Activated CD4-positive, alpha-beta T cell treated with anti-CD3 and anti-CD28 coated beads, Interleukin-2, amount 50 U/mL, for 4 hours (primary cell): ENCODE data around the gene SDK2.

Source experiments
- DNase-seq, 2 experiments: peaks; one replicate each; pipeline ENCODE4 v3.0.0-alpha.2; 2020

Gene SDK2

DNA sequence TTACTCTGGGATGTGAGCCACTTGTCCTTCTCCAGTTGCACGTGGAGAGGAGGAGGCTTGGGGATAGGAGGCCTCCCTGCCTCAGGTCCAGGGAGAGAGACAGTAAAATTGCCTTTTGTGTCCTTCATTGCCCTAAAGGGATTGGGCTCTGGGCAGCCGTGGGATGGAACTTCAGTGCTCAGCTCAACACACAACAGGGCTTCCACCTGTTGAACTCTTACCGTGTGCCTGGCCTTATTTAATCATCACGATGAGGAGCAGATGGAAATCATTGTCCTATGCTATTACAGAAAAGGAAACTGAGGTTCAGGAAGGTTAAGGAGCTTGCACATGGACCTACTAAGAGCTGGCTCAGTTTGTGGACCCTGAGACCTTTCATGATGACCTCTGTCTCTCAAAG, 240.0 kb downstream of the SDK2 start:
- no peak for DNase-seq

DNA sequence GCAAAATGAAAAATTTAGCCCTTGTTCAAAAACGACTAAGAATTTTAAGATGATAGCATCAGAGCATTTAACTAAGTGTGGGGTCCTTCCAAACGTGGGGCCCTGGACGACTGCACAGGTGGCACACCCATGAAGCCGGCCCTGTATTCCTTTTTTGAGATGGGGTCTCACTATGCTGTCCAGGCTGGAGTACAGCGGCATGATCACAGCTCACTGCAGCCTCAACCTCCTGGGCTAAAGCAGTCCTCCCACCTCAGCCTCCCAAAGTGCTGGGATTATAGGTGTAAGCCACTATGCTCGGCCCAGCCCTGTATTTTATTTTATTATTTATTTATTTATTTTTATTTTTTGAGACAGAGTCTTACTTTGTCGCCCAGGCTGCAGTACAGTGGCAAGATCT, 241.8 kb downstream of the SDK2 start:
- no peak for DNase-seq

GRCh38 chr17:73401911-73402310, 242.3 kb downstream of the SDK2 start:
- no peak for DNase-seq

GRCh38 chr17:73400915-73401545, 243.2 kb downstream of the SDK2 start:
- DNase-seq, result no peak

DNA sequence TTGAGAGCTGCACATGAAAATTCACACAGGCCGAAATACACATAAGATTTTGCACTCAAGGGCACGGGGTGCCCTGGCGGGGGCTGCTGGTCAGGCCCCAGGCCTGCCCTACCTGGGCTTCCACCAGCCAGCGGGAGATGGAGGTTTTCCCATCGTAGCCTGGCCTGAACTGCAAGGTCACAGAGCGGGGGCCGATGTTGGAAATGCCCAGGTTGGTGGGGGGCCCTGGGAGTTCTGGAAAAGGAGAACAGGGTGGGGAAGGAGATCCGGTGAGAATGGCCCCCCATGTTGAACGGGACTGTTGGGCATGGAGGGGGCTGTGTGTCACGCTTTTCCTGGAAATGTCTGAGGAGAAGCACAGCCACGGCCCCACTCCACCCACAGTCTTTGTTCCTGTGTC, 245.2 kb downstream of the SDK2 start:
- DNase-seq, result no peak

DNA sequence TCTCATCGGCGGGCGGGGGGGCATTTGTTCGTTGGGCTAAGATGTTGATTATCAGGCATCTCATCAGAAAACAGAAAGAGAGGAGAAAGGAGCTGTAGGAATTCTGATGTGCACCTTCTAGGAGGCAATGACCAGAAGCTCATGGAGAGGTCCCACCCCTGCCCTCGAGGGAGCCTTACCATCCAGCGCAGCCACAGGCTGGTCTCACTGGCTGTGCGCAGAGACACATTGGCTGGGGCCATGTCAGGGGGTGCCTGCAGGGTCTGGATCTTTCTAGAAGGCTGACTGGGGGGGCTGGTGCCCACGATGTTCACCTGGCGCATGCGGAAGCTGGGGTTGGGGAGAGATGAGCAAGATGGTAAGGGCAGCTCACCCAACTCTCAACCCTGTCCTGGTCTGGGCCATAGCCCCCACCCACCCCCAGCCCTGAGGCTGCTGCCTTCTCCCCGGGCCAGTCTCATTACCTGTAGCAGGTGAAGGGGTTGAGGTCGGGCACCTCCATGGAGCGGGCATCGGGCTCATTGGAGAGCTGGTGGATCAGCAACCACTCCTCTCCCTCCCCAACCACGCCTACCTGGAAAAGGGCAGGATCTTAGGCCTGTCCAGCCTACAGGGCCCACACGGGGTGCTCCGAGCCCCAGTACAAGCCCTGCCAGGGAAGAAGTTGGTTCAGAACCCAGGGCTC, 246.2 kb downstream of the SDK2 start:
- DNase-seq, result no peak

- DNase-seq, result no peak
These were observed 246.9 kb downstream of the SDK2 start for GRCh38 chr17:73397278-73397826.

GRCh38 chr17:73396431-73397277, 247.6 kb downstream of the SDK2 start:
- no peak for DNase-seq

GRCh38 chr17:73394512-73395450, 249.5 kb downstream of the SDK2 start:
- no peak for DNase-seq

- DNase-seq, result no peak
These were observed 250.3 kb downstream of the SDK2 start for GRCh38 chr17:73393962-73394361.

DNA sequence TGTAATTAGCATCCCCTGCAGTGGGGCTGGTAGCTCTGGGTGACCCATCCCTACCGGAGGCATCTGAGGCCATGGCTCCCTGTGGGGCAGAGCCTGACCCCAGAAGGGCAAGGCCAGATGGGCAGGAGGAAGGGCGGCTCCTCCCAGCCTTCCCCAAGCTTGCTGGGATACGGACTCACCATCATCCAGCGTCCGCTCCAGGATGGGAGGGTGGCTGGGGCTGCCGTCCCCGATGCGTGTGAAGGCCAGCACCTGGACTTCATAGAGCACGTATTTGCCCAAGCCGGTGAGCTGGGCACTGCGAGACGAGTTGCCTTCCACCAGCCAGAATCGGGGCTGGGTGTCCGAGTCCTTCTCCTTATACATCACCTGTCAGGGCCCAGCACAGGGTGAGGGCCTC, 250.9 kb downstream of the SDK2 start:
- no peak for DNase-seq

- no peak for DNase-seq
These were observed 252.6 kb downstream of the SDK2 start for GRCh38 chr17:73391331-73392265.

- DNase-seq, result no peak
These were observed 253.4 kb downstream of the SDK2 start for GRCh38 chr17:73390851-73391250.

DNA sequence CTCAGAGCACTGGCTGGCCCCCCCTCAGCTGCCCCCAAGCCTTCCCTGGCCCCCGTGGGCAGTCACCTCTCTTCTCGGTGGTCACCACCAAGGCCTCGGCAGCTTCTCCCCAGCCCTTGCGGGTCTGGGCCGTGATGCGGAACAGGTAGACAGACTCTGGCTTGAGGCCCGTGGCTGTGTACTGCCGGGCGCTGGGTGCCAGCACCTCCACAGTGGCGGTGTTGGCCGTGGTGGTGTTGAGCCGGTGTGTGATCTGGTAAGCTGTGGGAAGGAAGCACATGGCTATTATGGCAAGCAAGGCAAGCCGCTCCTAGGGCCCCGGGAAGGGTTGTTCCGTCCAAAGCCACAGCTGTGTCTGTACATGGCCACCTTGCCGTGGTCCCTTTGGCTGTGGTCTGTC, 254.0 kb downstream of the SDK2 start:
- DNase-seq, result no peak

DNA sequence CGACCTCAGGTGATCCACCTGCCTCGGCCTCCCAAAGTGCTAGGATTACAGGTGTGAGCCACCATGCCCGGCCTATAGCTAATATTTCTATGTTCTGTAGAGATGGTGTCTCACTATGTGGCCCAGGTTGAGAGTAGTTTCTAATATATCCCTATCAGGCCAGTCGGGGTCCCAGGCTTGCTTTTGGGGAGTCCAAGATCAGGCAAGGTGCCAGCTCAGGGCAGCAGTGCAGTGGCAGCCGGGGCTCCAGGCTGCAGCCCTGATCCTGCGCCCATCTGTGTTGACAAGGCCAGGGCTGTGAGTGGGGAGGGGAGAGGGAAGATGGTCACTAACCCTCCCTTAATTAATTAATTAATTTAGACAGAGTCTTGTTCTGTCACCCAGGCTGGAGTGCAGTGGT, 254.8 kb downstream of the SDK2 start:
- no peak for DNase-seq

DNA sequence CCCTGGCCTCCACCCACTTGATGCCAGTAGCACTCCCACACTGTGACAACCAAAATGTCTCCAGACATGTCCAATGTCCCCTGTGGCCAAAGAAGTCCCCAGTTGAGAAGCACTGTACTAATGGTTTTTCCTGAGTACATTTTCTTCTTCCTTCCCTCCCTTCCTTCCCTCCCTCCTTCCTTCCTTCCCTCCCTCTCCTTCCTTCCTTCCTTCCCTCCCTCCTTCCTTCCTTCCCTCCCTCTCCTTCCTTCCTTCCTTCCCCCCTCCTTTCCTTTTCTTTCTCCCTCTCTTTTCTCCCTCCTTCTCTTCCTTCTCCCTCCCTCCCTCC, 255.7 kb downstream of the SDK2 start:
- no peak for DNase-seq

DNA sequence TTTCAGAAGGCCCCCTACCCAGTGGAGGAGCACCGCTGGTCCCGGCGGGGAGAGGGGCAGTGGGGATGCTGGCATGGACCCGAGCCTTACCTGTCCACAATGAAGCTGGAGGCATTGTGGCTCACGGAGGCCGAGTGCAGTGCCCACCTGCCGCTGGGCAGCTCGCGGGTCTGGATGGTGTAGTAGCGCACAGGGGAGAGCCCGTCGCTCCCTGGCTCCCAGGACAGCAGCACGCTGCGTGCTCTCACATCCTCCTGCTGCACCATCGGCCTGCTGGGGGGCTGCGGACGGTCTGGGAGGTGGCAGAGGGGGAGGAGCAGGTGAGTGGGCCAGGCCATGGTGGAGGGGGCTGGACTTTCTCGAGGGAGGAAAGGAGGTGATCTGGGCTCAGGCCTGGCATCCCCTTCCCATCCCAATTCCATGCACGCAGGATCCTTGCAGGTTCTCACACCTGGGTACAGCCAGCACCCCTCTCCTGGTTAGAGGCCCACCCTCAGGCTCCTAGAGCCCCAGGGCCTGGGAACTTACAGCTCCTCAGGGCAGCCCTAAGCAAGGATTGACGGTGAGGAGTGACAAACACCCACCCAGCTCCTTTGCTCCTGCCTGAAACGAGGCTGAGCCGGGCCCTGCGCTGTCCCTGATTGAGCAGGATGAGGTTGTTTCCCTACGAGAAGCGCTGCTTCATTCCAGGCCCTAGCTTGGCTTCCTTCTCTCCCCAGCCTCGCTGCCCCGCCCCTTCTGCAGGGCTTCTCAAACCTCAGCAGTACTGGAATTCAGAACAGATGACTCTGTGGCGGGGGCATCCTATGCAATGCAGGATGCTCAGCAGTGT, 256.3 kb downstream of the SDK2 start:
- DNase-seq, result no peak

- DNase-seq, result no peak
These were observed 257.7 kb downstream of the SDK2 start for GRCh38 chr17:73386561-73386960.

GRCh38 chr17:73384926-73385325, 259.3 kb downstream of the SDK2 start:
- no peak for DNase-seq

GRCh38 chr17:73380439-73381106, 263.7 kb downstream of the SDK2 start:
- no peak for DNase-seq
